Stimulated activated CD4-positive, alpha-beta T cell treated with anti-CD3 and anti-CD28 coated beads, Interleukin-4, amount 100 ng/mL, for 1 hour (primary cell): ENCODE results near the gene TAF4.
"Not testable (repeated sequence)": the region's sequence is repeated elsewhere in the genome, so short reads cannot be mapped to it uniquely, and the experiment has no call there.

Experiments
- DNase-seq: peaks from one replicate; pipeline ENCODE4 v3.0.0-alpha.2; 2020

TAF4 gene

GRCh38 chr20:62065674-62066338 is at the start of gene TAF4:
TAF4 (minus strand) TSS chr20:62065881; CDS start chr20:62065810, 71 bp downstream.
- DNase-seq: peak; percentile 77

GRCh38 chr20:62114894-62115293 is 49.2 kb upstream of the TAF4 start:
- no peak for DNase-seq

- DNase-seq: no peak
These were observed 46.7 kb upstream of the TAF4 start for GRCh38 chr20:62112368-62112767.

GRCh38 chr20:62111148-62111547 is 45.5 kb upstream of the TAF4 start:
- DNase-seq: no peak

- DNase-seq: no peak
These were observed 39.9 kb upstream of the TAF4 start for GRCh38 chr20:62105592-62105991.

- no peak for DNase-seq
These were observed 39.2 kb upstream of the TAF4 start for GRCh38 chr20:62104791-62105345.

GRCh38 chr20:62104234-62104789 is 38.6 kb upstream of the TAF4 start:
- DNase-seq: no peak

GRCh38 chr20:62103508-62104233 is 38.0 kb upstream of the TAF4 start:
- DNase-seq: no peak

- no peak for DNase-seq
These were observed 35.4 kb upstream of the TAF4 start for GRCh38 chr20:62101078-62101477.

- no peak for DNase-seq
These were observed 32.3 kb upstream of the TAF4 start for GRCh38 chr20:62097881-62098407.

GRCh38 chr20:62096421-62097380 is 31.0 kb upstream of the TAF4 start:
- DNase-seq: no peak

GRCh38 chr20:62089393-62089792 is 23.7 kb upstream of the TAF4 start:
- no peak for DNase-seq

GRCh38 chr20:62088258-62089127 is 22.8 kb upstream of the TAF4 start:
- DNase-seq: no peak

- DNase-seq: no peak
These were observed 22.0 kb upstream of the TAF4 start for GRCh38 chr20:62087632-62088031.

GRCh38 chr20:62087227-62087626 is 21.5 kb upstream of the TAF4 start:
- DNase-seq: no peak

GRCh38 chr20:62085206-62085605 is 19.5 kb upstream of the TAF4 start:
- DNase-seq: no peak

GRCh38 chr20:62084224-62084623 is 18.5 kb upstream of the TAF4 start:
- not testable (repeated sequence) for DNase-seq

- no peak for DNase-seq
These were observed 17.6 kb upstream of the TAF4 start for GRCh38 chr20:62083312-62083711.

GRCh38 chr20:62080249-62080990 is 14.7 kb upstream of the TAF4 start:
- DNase-seq: no peak

- DNase-seq: no peak
These were observed 13.5 kb upstream of the TAF4 start for GRCh38 chr20:62079166-62079565.

- DNase-seq: no peak
These were observed 7.6 kb upstream of the TAF4 start for GRCh38 chr20:62073323-62073722.
